NCI-H2081 treated with DMSO at 0.1 percent for 48 hours (cell line): ENCODE results near the gene NID2.

ENCODE experiments used
- DNase-seq: peaks from one replicate; lab custom pipeline; 2025; lab: John Stamatoyannopoulos, UW

Gene NID2, protein sequence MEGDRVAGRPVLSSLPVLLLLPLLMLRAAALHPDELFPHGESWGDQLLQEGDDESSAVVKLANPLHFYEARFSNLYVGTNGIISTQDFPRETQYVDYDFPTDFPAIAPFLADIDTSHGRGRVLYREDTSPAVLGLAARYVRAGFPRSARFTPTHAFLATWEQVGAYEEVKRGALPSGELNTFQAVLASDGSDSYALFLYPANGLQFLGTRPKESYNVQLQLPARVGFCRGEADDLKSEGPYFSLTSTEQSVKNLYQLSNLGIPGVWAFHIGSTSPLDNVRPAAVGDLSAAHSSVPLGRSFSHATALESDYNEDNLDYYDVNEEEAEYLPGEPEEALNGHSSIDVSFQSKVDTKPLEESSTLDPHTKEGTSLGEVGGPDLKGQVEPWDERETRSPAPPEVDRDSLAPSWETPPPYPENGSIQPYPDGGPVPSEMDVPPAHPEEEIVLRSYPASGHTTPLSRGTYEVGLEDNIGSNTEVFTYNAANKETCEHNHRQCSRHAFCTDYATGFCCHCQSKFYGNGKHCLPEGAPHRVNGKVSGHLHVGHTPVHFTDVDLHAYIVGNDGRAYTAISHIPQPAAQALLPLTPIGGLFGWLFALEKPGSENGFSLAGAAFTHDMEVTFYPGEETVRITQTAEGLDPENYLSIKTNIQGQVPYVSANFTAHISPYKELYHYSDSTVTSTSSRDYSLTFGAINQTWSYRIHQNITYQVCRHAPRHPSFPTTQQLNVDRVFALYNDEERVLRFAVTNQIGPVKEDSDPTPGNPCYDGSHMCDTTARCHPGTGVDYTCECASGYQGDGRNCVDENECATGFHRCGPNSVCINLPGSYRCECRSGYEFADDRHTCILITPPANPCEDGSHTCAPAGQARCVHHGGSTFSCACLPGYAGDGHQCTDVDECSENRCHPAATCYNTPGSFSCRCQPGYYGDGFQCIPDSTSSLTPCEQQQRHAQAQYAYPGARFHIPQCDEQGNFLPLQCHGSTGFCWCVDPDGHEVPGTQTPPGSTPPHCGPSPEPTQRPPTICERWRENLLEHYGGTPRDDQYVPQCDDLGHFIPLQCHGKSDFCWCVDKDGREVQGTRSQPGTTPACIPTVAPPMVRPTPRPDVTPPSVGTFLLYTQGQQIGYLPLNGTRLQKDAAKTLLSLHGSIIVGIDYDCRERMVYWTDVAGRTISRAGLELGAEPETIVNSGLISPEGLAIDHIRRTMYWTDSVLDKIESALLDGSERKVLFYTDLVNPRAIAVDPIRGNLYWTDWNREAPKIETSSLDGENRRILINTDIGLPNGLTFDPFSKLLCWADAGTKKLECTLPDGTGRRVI (N-terminal part only)

DNA sequence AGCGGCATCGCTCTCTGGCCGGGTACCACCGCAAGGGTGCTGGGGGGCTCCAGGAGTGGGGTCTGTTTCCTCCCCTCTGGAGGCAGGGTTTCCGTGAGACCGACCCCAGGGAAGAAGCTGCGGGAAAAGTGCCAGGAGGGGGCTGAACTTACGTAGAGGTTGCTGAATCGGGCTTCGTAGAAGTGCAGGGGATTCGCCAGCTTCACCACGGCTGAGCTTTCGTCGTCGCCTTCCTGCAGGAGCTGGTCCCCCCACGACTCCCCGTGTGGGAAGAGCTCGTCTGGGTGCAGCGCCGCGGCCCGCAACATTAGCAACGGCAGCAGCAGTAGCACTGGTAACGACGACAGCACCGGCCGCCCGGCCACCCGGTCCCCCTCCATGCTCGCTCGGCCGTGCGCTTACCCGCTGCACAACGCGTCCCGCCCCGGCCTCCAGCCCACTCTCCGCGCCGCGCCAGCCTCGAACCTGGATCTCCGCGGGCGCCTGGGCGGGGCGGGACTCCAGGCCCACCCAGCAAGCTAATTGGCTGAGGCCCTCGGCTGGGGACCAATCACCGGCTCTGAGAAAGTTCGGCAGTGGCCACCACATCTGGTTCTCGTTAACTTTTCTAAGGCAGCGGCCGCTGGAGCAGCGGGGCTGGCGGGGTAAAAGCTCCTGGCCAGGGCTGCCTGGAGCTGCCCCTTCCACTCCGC, at the start of gene NID2:
Gene NID2, minus strand, starts transcription at position 445 of the 692 bp plus-strand sequence. Its CDS starts 65 bp downstream, at position 380.
- DNase-seq: no peak

DNA sequence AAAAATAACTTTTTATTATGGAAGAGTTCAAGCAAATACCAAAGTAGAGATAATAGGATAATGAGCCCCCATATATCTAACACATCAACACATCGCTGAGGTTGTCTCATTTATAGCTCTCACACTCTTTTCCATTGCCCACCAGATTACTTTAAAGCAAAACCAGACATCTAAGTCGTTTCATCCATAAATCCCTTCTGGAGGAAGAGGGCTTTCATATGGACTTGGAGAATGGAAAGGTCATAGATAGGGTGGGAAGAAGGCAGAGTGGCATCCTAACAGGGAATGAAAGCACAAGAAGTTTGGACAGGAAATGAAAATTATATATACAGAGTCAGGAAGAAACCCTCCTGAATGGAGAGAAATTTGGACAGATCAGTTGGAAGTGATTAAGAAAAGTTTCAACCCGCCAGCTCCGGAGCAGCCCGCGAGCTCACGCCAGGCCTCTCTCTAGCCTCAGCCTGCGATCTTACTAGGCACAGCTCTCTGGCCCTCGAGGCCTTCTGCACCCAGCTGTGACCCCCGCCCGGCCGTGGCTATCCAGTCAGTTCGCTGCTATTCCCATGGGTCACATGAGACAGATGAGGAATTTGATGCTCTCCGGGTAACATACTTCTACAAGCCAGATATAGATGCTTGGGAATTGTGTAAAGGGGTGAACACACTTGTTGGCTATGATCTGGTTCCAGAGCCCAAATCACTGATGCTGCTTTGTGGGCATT, 48.4 kb upstream of the NID2 start:
- DNase-seq: no peak

DNA sequence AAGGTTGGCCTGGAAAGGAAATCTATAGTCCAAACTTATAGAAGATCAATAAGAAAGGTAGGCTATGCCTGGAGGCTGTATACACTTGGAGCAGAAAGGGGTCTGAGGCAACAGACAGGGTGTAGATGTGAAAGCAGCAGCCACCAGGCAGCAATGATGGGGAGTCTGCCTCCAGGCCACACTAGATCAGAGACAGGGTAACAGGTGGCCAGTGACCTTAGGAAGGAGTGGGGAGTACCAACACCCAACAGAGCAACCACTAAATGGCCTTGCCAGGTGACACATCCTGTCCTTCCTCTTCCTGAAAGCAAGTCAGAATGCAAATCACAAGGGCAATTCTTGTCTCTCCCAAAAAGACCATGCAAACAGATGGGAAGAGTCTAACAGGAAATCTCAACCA, 46.4 kb upstream of the NID2 start:
- no peak for DNase-seq

DNA sequence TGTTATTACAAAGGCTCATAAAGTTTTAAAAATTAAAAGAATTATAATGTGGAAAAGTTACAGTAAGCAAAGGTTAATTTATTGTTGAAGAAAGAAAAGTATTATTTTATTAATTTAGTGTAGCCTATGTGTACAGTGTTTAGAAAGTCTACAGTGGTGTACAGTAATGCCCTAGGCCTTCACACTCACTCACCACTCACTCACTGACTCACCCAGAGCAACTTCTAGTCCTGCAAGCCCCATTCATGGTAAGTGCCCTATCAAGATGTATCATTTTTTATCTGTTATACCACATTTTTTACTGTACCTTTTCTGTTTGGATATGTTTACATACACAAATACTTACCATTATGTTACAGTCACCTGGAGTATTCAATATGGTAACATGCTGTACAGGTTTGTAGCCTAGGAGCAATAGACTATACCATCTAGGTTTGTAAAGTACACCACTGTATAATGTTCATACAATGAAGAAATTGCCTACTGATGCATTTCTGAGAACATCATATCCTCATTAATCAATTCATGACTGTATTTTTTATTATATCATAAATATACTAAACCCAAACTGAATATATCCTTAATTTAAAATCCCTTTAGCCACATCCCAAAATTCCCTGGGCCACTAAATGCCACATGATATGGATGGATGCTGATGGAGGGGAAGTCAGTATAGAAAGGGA, 43.6 kb upstream of the NID2 start:
- no peak for DNase-seq

DNA sequence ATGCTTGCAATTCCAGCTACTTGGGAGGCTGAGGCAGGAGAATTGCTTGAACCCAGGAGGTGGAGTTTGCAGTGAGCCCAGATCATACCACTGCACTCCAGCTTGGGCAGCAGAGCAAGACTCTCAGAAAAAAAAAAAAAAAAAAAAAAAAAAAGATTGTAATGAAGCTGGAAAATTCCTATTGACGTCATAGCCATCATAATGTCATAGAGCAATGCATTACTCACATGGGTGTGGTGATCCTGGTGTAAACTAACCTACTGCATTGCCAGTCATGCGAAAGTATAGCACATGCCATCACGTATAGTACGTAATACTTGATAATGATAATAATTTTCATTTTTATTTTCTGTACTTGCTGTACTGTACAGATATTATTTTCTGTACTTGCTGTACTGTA, 42.7 kb upstream of the NID2 start:
- DNase-seq: no peak

DNA sequence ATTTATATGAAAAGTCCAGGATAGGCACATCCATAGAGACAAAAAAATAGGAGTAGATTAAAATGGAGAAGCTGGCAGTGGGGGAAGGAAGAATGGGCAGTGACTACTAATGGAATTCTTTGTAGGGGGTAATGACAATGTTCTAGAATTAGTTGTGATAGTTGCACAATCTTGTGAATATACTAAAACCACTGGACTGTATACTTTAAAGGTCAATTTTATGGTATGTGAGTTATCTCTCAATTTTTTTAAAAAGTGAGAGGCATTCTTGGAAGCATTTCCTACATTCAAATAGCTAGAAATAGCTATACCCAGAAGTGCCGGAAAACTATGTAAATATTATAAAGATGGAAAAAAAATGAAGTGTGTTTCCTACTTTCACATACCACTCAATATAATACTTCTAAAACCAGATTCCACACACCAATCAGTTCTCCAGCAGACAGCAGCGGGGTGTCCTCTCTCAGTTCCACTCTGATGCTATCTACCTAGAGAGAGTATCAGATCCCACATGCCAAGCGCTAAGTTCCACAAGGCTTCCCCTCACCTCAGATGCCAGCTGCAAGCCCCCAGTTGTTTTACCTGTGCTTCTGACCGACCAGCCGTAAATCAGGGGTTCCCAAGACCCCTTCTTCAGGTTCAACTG, 41.7 kb upstream of the NID2 start:
- DNase-seq: no peak

DNA sequence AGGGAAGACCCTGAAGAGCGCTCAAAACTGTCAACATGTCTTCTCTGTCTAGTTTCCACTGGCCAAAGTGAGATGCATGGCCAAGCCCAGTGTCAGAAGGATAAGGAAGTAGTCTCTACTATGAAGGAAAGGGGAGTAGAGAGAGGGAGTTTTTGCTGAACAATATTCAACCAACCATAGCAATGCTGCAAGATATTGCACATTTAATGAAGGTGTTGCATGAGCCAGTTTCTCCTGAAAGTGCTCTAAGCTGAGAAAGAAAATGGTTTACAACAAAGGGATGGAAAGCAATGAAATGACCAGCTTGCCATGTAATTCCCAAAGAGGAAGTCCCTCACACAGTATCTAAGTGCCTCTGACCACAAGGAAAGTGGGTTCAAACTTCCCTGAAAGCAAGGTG, 40.0 kb upstream of the NID2 start:
- DNase-seq: no peak

DNA sequence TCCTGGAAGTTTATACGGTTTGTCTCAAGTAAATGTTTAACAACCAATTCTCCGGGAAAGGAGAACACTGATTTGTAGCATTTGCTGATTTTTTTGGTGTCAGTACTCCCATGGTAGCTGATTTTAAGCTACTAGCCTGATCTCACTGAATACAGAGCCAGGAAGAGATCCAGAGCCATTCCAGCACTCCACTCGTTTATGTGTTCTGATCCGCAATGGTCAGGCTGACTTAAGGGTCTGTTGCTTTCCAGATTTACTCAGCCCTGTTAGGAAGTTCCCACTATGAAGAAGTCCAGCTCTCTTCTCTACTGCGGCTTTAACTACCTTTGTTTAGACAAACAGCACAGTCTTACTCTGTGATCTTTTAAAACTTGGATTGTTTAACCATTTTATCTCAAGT, 38.0 kb upstream of the NID2 start:
- DNase-seq: no peak

DNA sequence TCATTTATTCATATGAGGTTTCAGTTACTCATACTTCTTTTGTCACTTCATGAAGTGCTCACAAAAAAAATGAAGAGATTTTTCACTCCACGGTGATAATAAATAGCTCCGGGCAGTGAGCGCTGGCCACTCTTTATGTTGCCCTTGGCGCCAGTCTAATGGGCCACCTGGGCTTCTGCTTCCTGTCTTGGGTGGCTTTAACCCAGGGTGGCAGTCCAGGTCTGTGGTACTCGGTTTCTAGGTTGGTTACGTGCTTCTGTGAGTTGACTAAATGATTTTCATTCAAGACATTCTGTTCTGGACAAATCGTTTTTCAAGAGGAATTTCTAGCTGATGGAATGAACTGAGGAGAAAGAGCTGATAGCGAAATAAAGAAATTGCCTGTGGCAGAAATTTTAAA, 34.6 kb upstream of the NID2 start:
- peak; percentile 14 for DNase-seq

DNA sequence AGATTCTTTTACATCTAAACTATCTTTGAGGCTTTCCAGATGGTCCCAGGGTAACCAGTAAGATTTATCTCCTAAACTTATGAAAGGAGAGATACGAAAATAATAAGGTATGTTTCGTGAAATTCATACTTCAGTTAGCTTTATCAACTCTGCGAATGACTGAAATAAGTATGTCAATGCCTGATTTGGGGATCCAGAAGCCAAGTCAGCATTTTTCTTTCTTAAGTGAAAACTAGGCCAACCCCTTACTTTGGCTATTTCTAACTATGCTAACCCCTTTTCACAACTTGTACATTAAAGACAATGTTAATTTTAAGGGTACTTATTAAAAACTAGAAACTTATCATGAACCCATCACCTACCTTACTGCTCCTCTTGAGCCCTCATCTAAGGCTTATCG, 26.9 kb upstream of the NID2 start:
- no peak for DNase-seq

DNA sequence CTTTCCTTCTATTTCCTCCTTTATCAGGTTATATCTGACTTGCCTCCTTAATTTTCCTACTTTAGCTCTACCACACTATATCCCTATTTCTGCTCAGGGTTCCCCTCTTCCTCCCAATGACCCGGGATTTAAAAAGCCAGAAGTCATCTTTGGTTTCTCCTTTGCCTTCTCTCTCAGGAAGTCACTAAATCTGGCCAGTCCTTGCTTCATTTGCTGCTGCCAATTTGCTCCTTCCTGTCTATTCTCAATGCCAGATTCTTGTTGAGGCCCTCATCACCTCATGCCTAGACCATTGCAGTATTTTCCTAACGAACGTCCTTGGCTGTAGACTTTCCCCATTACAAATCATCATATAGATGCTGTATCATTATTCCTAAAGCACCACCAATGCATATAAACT, 26.5 kb upstream of the NID2 start:
- no peak for DNase-seq

DNA sequence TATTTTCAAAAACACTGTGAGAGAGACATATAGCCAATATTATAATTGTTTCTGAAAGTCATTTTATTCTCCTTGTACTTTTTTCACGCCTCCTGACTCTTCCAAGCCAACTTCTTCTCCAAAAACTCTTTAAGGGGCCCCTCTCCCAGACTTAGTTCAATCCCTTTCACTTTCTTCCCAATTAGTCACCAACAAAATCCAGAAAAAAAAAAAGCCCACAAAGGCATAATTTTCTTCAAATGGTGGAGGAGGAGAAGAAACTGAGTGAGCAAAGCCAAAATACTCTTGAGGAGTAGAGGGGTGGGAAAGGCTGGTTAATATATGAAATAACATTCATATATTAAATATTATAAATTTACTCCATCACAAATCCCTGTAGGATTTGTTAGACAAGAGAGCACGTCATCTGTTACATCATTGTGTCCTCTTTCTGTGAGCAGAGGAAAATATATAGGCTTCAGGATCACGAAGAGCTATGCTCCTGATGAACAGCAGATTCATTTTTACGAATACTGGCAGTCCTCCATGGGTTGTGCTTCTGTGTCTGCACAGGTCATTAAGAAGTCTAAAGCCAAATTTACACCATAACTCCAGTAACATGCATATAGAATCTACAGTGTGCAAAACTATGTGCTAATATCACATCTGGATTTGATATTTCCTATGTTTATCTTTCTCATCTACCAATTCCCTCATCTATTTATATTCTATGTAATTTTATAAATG, 25.9 kb upstream of the NID2 start:
- no peak for DNase-seq

DNA sequence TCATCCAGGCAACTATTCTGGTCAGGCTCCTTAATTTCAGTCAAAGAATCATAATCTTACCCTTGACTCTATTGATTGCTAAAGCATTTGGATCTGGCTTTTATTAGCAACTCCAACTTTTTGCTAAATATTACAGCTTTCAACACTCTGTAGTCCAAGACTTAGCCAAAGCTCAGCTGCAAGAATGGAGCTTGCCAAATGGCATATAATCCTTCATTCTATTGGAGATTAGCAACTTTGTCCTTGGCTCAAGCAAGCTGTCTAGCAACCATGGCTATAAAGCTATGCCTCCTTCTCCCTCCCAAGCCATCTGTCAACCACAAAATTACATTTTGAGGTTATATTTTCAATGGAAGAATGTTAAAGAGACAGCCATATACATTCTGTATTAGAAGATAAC, 23.1 kb upstream of the NID2 start:
- DNase-seq: no peak

DNA sequence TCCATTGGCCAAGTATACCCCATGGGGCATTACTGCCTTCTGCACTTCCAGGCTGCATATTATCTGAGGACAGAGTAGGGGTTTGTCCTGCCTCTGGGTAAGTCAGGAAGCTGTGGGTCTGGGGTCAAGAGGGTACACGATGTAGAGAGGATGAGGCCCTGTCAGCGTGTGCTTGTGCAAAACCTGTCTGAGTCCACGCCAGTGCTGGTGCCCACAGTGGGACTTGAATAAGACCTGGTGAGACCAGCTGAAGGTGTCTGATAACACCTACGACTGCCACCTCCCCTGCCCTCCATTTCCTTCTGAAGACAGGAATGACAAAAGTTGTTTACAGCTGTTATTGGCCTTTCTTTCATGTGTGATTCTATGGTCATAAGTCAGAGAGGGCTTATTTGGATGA, 22.1 kb upstream of the NID2 start:
- DNase-seq: no peak

DNA sequence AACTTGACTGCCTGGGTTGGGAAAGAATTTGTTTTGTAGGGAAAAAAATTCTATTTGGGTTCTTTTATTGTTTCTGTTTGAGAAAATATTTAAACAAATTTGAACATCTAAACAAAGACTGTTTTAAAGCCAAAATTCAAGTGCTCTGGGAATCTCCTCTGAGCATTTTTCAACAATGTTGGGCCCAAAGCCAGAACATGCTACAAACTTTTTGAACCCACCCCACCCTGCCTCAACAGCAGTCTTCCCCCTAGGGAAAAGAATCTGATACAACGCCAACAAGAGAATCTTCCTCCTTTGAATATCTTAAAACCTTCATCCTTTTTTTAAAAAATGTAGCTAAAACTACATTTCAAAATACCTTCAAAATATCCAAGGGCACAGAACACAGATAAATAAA, 20.4 kb upstream of the NID2 start:
- no peak for DNase-seq

DNA sequence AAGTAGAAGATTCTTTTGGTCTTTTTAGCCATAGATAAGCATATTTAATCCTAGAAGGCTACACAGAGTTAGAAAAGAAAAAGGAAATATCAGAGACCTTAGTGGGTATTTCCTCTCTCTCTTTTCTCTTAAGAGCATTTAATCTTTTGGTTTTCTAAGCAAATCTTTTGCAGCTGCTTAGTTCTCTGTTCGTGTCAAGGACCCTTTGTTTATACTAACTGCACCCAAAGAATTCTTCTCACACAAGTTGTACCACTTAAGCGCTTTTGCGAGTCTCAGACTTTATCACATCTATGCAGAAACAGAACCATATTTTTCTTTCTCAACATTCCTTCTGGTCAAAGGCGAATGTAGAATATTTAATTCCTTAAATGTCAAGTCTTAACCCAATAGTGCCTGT, 17.9 kb upstream of the NID2 start:
- no peak for DNase-seq

DNA sequence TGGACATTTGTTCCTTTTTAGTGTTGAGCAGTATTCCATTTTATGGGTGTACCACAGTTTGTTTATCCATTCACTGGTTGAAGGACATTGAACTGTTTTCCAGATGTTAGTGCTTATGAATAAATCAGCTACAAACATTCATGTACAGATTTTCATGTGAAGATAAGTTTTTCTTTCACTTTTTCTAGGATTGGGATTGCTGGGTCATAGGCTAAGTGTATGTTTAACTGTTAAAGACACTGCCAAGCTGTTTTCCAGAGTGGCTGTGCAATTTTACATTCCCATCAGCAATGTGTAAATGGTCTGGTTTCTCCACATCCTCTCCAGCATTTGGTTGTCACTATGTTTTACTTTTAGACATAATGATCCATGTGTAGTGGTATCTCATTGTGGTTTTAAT, 14.0 kb upstream of the NID2 start:
- DNase-seq: no peak

DNA sequence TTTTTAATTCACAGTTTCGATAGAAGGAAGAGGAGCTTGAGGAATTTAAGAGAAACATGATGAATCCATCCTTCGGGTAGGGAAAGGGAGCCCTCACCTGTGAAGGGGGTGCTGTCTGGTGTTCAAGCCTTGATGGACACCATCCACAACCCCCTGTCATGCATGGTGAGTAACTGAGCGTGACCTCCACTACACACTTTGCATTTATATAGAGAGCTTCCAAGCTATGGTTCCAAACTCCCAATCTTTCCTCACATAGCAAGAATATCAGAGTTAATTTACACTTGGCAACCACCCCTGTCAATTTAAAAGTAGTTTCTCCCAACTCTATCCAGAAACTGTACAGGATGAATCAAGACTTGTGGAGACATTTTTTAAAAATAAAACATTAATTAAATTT, 13.1 kb upstream of the NID2 start:
- DNase-seq: no peak
